ENCODE measurements around the gene COPS8. TPM values are rescaled to one million over a fixed set of nuclear protein-coding genes. Genes with fewer than 3 reads are reported as not detected.

COPS8 gene
- total RNA-seq, 2 donors from 2014 or later, result 40.3 to 53.1 TPM

GRCh38 chr2:237101118-237101979 lies 15.7 kb downstream of the COPS8 start:
- Mint-ChIP-seq H3K4me1 (no peaks in the 10 kb centered on the region), H3K27ac (no peak overlapping the region), H3K4me3 (no peak overlapping the region), H3K27me3 (no peaks in the 10 kb centered on the region), H3K36me3 (ENCODE audit: low read depth) (peaks cover 89% of the 10 kb centered on the region), H3K9me3 (no peaks in the 10 kb centered on the region)
- ATAC-seq (replicated peaks), result no peak

- no peak overlapping the region for H3K27ac Mint-ChIP-seq
- peaks cover 78% of the 10 kb centered on the region for H3K36me3 Mint-ChIP-seq (ENCODE audit: low read depth)
- ATAC-seq (replicated peaks), result no peak
- no peak overlapping the region for H3K4me3 Mint-ChIP-seq
- H3K9me3 Mint-ChIP-seq, result peaks cover 4% of the 10 kb centered on the region
- no peaks in the 10 kb centered on the region for H3K4me1 Mint-ChIP-seq
- H3K27me3 Mint-ChIP-seq, result no peaks in the 10 kb centered on the region
Measured at GRCh38 chr2:237102428-237102827, 16.7 kb downstream of the COPS8 start.

- Mint-ChIP-seq H3K27ac (no peak overlapping the region), H3K27me3 (no peaks in the 10 kb centered on the region), H3K36me3 (ENCODE audit: low read depth) (peaks cover 17% of the 10 kb centered on the region), H3K4me1 (no peaks in the 10 kb centered on the region), H3K4me3 (no peak overlapping the region), H3K9me3 (peaks cover 18% of the 10 kb centered on the region)
- ATAC-seq (replicated peaks), result no peak
Measured at GRCh38 chr2:237109421-237109934, 23.8 kb downstream of the COPS8 start.

- peaks cover 11% of the 10 kb centered on the region for H3K9me3 Mint-ChIP-seq
- H3K27ac Mint-ChIP-seq, result no peak overlapping the region
- H3K36me3 Mint-ChIP-seq (ENCODE audit: low read depth), result no peaks in the 10 kb centered on the region
- no peaks in the 10 kb centered on the region for H3K4me1 Mint-ChIP-seq
- no peak overlapping the region for H3K4me3 Mint-ChIP-seq
- no peaks in the 10 kb centered on the region for H3K27me3 Mint-ChIP-seq
- no peak for ATAC-seq (replicated peaks)
Measured at GRCh38 chr2:237113026-237113795, 27.5 kb downstream of the COPS8 start.

GRCh38 chr2:237115870-237116269 lies 30.2 kb downstream of the COPS8 start:
- H3K27ac Mint-ChIP-seq, result no peak overlapping the region
- H3K9me3 Mint-ChIP-seq, result no peaks in the 10 kb centered on the region
- H3K27me3 Mint-ChIP-seq, result no peaks in the 10 kb centered on the region
- H3K4me3 Mint-ChIP-seq, result no peak overlapping the region
- H3K4me1 Mint-ChIP-seq, result no peaks in the 10 kb centered on the region
- H3K36me3 Mint-ChIP-seq (ENCODE audit: low read depth), result no peaks in the 10 kb centered on the region
- no peak for ATAC-seq (replicated peaks)

- no peak overlapping the region for H3K27ac Mint-ChIP-seq
- no peaks in the 10 kb centered on the region for H3K36me3 Mint-ChIP-seq (ENCODE audit: low read depth)
- no peaks in the 10 kb centered on the region for H3K9me3 Mint-ChIP-seq
- no peaks in the 10 kb centered on the region for H3K4me1 Mint-ChIP-seq
- no peak for ATAC-seq (replicated peaks)
- no peak overlapping the region for H3K4me3 Mint-ChIP-seq
- H3K27me3 Mint-ChIP-seq, result no peaks in the 10 kb centered on the region
Measured at GRCh38 chr2:237116431-237116830, 30.7 kb downstream of the COPS8 start.

GRCh38 chr2:237118025-237118424 lies 32.3 kb downstream of the COPS8 start:
- H3K27me3 Mint-ChIP-seq, result no peaks in the 10 kb centered on the region
- H3K36me3 Mint-ChIP-seq (ENCODE audit: low read depth), result no peaks in the 10 kb centered on the region
- H3K4me3 Mint-ChIP-seq, result no peak overlapping the region
- no peaks in the 10 kb centered on the region for H3K9me3 Mint-ChIP-seq
- H3K4me1 Mint-ChIP-seq, result no peaks in the 10 kb centered on the region
- no peak for ATAC-seq (replicated peaks)
- no peak overlapping the region for H3K27ac Mint-ChIP-seq

GRCh38 chr2:237118561-237119155 lies 33.0 kb downstream of the COPS8 start:
- Mint-ChIP-seq H3K27me3 (no peaks in the 10 kb centered on the region), H3K4me3 (no peak overlapping the region), H3K27ac (no peak overlapping the region), H3K4me1 (no peaks in the 10 kb centered on the region), H3K9me3 (no peaks in the 10 kb centered on the region), H3K36me3 (ENCODE audit: low read depth) (no peaks in the 10 kb centered on the region)
- no peak for ATAC-seq (replicated peaks)

GRCh38 chr2:237120916-237121315 lies 35.2 kb downstream of the COPS8 start:
- H3K9me3 Mint-ChIP-seq, result no peaks in the 10 kb centered on the region
- H3K4me1 Mint-ChIP-seq, result no peaks in the 10 kb centered on the region
- no peak overlapping the region for H3K4me3 Mint-ChIP-seq
- H3K27me3 Mint-ChIP-seq, result no peaks in the 10 kb centered on the region
- H3K27ac Mint-ChIP-seq, result no peak overlapping the region
- ATAC-seq (replicated peaks), result no peak
- H3K36me3 Mint-ChIP-seq (ENCODE audit: low read depth), result no peaks in the 10 kb centered on the region

- no peaks in the 10 kb centered on the region for H3K4me1 Mint-ChIP-seq
- H3K9me3 Mint-ChIP-seq, result no peaks in the 10 kb centered on the region
- ATAC-seq (replicated peaks), result no peak
- H3K27me3 Mint-ChIP-seq, result no peaks in the 10 kb centered on the region
- H3K27ac Mint-ChIP-seq, result no peak overlapping the region
- no peak overlapping the region for H3K4me3 Mint-ChIP-seq
- H3K36me3 Mint-ChIP-seq (ENCODE audit: low read depth), result no peaks in the 10 kb centered on the region
Measured at GRCh38 chr2:237121321-237121720, 35.6 kb downstream of the COPS8 start.

- ATAC-seq (replicated peaks), result peak; percentile 81
- Mint-ChIP-seq H3K4me3 (no peak overlapping the region), H3K27me3 (no peaks in the 10 kb centered on the region)
Measured at GRCh38 chr2:237122214-237122666, 36.6 kb downstream of the COPS8 start.

GRCh38 chr2:237124820-237125219 lies 39.1 kb downstream of the COPS8 start:
- Mint-ChIP-seq H3K4me3 (no peak overlapping the region), H3K36me3 (ENCODE audit: low read depth) (no peaks in the 10 kb centered on the region), H3K27ac (no peak overlapping the region), H3K9me3 (no peaks in the 10 kb centered on the region), H3K27me3 (no peaks in the 10 kb centered on the region), H3K4me1 (no peaks in the 10 kb centered on the region)
- ATAC-seq (replicated peaks), result no peak

More at GRCh38 chr2:237122214-237122666, 36.6 kb downstream of the COPS8 start:
- no peaks in the 10 kb centered on the region for H3K9me3 Mint-ChIP-seq
- H3K36me3 Mint-ChIP-seq (ENCODE audit: low read depth), result no peaks in the 10 kb centered on the region
- H3K27ac Mint-ChIP-seq, result no peak overlapping the region
- no peaks in the 10 kb centered on the region for H3K4me1 Mint-ChIP-seq

GRCh38 chr2:237125967-237126366 lies 40.3 kb downstream of the COPS8 start:
- Mint-ChIP-seq H3K27me3 (no peaks in the 10 kb centered on the region), H3K4me3 (no peak overlapping the region), H3K27ac (no peak overlapping the region), H3K9me3 (no peaks in the 10 kb centered on the region), H3K4me1 (no peaks in the 10 kb centered on the region), H3K36me3 (ENCODE audit: low read depth) (no peaks in the 10 kb centered on the region)
- ATAC-seq (replicated peaks), result no peak

GRCh38 chr2:237126519-237127174 lies 41.0 kb downstream of the COPS8 start:
- H3K9me3 Mint-ChIP-seq, result no peaks in the 10 kb centered on the region
- H3K36me3 Mint-ChIP-seq (ENCODE audit: low read depth), result no peaks in the 10 kb centered on the region
- no peak overlapping the region for H3K27ac Mint-ChIP-seq
- H3K27me3 Mint-ChIP-seq, result no peaks in the 10 kb centered on the region
- H3K4me3 Mint-ChIP-seq, result no peak overlapping the region
- H3K4me1 Mint-ChIP-seq, result no peaks in the 10 kb centered on the region
- no peak for ATAC-seq (replicated peaks)
